HG02759 (cell line): ENCODE results near the gene UHMK1.
A peak's percentile ranks its signal among the peaks of the same experiment; 100 is the strongest.
"Not testable (repeated sequence)": the region's sequence is repeated elsewhere in the genome, so short reads cannot be mapped to it uniquely, and the experiment has no call there.

ENCODE experiments used
- ATAC-seq: cut with Tn5 transposase; IDR thresholded peaks from one replicate; pipeline ENCODE4 v1.9.1; 2021; ENCODE audit warnings: mild to moderate bottlenecking, moderate library complexity; ENCODE audit not compliant: unreplicated experiment

UHMK1 gene

GRCh38 chr1:162497723-162498495, at the start of gene UHMK1:
Gene UHMK1, plus strand, starts transcription at chr1:162497818. Its CDS starts 183 bp downstream, at chr1:162498001.
- ATAC-seq: peak; percentile 98

GRCh38 chr1:162454361-162454760, 43.3 kb upstream of the UHMK1 start:
- ATAC-seq: not testable (repeated sequence)

- ATAC-seq: no peak
These were observed 41.3 kb upstream of the UHMK1 start for GRCh38 chr1:162456323-162456722.

- ATAC-seq: no peak
These were observed 39.4 kb upstream of the UHMK1 start for GRCh38 chr1:162458236-162458635.

GRCh38 chr1:162462425-162462824, 35.2 kb upstream of the UHMK1 start:
- ATAC-seq: not testable (repeated sequence)

GRCh38 chr1:162463021-162463420, 34.6 kb upstream of the UHMK1 start:
- ATAC-seq: no peak

- no peak for ATAC-seq
These were observed 30.8 kb upstream of the UHMK1 start for GRCh38 chr1:162466797-162467196.

GRCh38 chr1:162470216-162470615, 27.4 kb upstream of the UHMK1 start:
- no peak for ATAC-seq

GRCh38 chr1:162471290-162471853, 26.2 kb upstream of the UHMK1 start:
- ATAC-seq: no peak

GRCh38 chr1:162475089-162475488, 22.5 kb upstream of the UHMK1 start:
- ATAC-seq: no peak

- no peak for ATAC-seq
These were observed 22.0 kb upstream of the UHMK1 start for GRCh38 chr1:162475539-162476185.

GRCh38 chr1:162476620-162477019, 21.0 kb upstream of the UHMK1 start:
- no peak for ATAC-seq

- no peak for ATAC-seq
These were observed 12.4 kb upstream of the UHMK1 start for GRCh38 chr1:162485236-162485635.

- ATAC-seq: no peak
These were observed 10.4 kb upstream of the UHMK1 start for GRCh38 chr1:162487241-162487640.

- no peak for ATAC-seq
These were observed 9.4 kb upstream of the UHMK1 start for GRCh38 chr1:162488219-162488618.

GRCh38 chr1:162495531-162496233, 1.9 kb upstream of the UHMK1 start:
- not testable (repeated sequence) for ATAC-seq

GRCh38 chr1:162497104-162497722, 405 bp upstream of the UHMK1 start:
- no peak for ATAC-seq

GRCh38 chr1:162498496-162498810, 835 bp downstream of the UHMK1 start:
- ATAC-seq: peak; percentile 20

- no peak for ATAC-seq
These were observed 3.2 kb downstream of the UHMK1 start for GRCh38 chr1:162500805-162501204.

- ATAC-seq: no peak
These were observed 4.5 kb downstream of the UHMK1 start for GRCh38 chr1:162502077-162502476.

GRCh38 chr1:162502928-162503327, 5.3 kb downstream of the UHMK1 start:
- ATAC-seq: no peak
